IMR-90 (cell line): ENCODE results near the gene DESI2. TPM values are rescaled to one million over a fixed set of nuclear protein-coding genes. Genes with fewer than 3 reads are reported as not detected.

Source experiments
- ATAC-seq: fragments of 200-7000 bp; cut with Tn5 transposase; 2 replicates; pipeline ENCODE4 v1.9.1; 2020; ENCODE audit warnings: low read depth, mild to moderate bottlenecking, moderate library complexity
- BruUV-seq: library from RNA; stranded (reverse); fragments of 400-500 nt; replicated peaks from 2 replicates; lab custom pipeline; 2021; lab: Mats Ljungman, UMichigan
- CTCF ChIA-PET: fragments of 300-600 bp; formaldehyde crosslinking; extraction: SDS; loops from one replicate; lab custom pipeline; 2021; ENCODE audit warnings: antibody characterized with exemption; lab: Yijun Ruan, JAX
- POLR2A ChIA-PET: fragments of 300-600 bp; sonication (Branson Sonifier 250); formaldehyde crosslinking; loops from one replicate; lab custom pipeline; 2022; ENCODE audit warnings: antibody characterized with exemption; ENCODE audit not compliant: unreplicated experiment; lab: Charles Lee
- DNase-seq: peaks from one replicate; pipeline ENCODE4 v3.0.0; 2013
- H2AFZ ChIP-seq: replicated peaks from 2 replicates; pipeline ENCODE3; 2013; ENCODE audit warnings: low read length, mild to moderate bottlenecking; ENCODE audit not compliant: poor library complexity
- H2AK5ac ChIP-seq: 2 replicates; pipeline ENCODE4 v1.6.1; 2013; ENCODE audit warnings: low read depth, low read length, inconsistent platforms
- H2AK9ac ChIP-seq: replicated peaks from 2 replicates; pipeline ENCODE3; 2013; ENCODE audit warnings: mild to moderate bottlenecking, low read depth, low read length, moderate library complexity; ENCODE audit not compliant: poor library complexity
- H2BK120ac ChIP-seq: 2 replicates; pipeline ENCODE4 v1.6.1; 2013; ENCODE audit warnings: low read depth, low read length, inconsistent platforms
- H2BK15ac ChIP-seq: 3 replicates; pipeline ENCODE4 v1.6.1; 2013; ENCODE audit warnings: low read depth, low read length, inconsistent platforms
- H2BK20ac ChIP-seq: 2 replicates; pipeline ENCODE4 v1.6.1; 2013; ENCODE audit warnings: low read depth, mild to moderate bottlenecking, inconsistent platforms, low read length, moderate library complexity
- H2BK5ac ChIP-seq: 2 replicates; pipeline ENCODE4 v1.6.1; 2013; ENCODE audit warnings: mild to moderate bottlenecking, low read depth, low read length, inconsistent platforms; ENCODE audit not compliant: poor library complexity, severe bottlenecking
- H3K14ac ChIP-seq: replicated peaks from 2 replicates; pipeline ENCODE4 v1.6.1; 2013; ENCODE audit warnings: low read depth, low read length, inconsistent platforms
- H3K18ac ChIP-seq: 2 replicates; pipeline ENCODE4 v1.6.1; 2013; ENCODE audit warnings: low read depth, low read length, control low read depth
- H3K23ac ChIP-seq: 2 replicates; pipeline ENCODE4 v1.6.1; 2013; ENCODE audit warnings: low read depth, low read length, inconsistent platforms
- H3K27ac ChIP-seq: 2 replicates; pipeline ENCODE4 v1.5.1; 2013; ENCODE audit warnings: mild to moderate bottlenecking, control low read depth, low read length; ENCODE audit not compliant: insufficient read depth
- H3K27me3 ChIP-seq: 2 replicates; pipeline ENCODE4 v1.6.1; 2013; ENCODE audit warnings: low read length; ENCODE audit not compliant: control insufficient read depth, insufficient read depth
- H3K36me3 ChIP-seq: 2 replicates; pipeline ENCODE4 v1.6.1; 2013; ENCODE audit warnings: low read length, mixed read lengths; ENCODE audit not compliant: control insufficient read depth, insufficient read depth
- H3K4ac ChIP-seq: 2 replicates; pipeline ENCODE4 v1.6.1; 2013; ENCODE audit warnings: low read depth, low read length, inconsistent platforms
- H3K4me1 ChIP-seq: 2 replicates; pipeline ENCODE4 v1.6.1; 2013; ENCODE audit warnings: low read length, mixed read lengths; ENCODE audit not compliant: control insufficient read depth, insufficient read depth
- H3K4me2 ChIP-seq: 2 replicates; pipeline ENCODE4 v1.6.1; 2013; ENCODE audit warnings: low read depth, mild to moderate bottlenecking, control low read depth, low read length, moderate library complexity
- H3K4me3 ChIP-seq: 2 replicates; pipeline ENCODE4 v1.5.1; 2013; ENCODE audit warnings: low read depth, mild to moderate bottlenecking, control low read depth, low read length, moderate library complexity; ENCODE audit not compliant: insufficient read depth
- H3K56ac ChIP-seq: 2 replicates; pipeline ENCODE4 v1.6.1; 2013; ENCODE audit warnings: low read length, inconsistent platforms; ENCODE audit not compliant: insufficient read depth; ENCODE audit errors: extremely low read depth
- H3K79me1 ChIP-seq, 2 experiments: 2 replicates each; pipeline ENCODE4 v1.6.1; 2013; ENCODE audit warnings: low read length in 2 of 2, inconsistent platforms in 1 of 2, low read depth in 1 of 2
- H3K9ac ChIP-seq: 2 replicates; pipeline ENCODE4 v1.6.1; 2013; ENCODE audit warnings: low read depth, low read length, control low read depth
- H3K9me1 ChIP-seq: 2 replicates; pipeline ENCODE4 v1.6.1; 2013; ENCODE audit warnings: low read length, inconsistent platforms; ENCODE audit not compliant: insufficient read depth
- H3K9me3 ChIP-seq: 2 replicates; pipeline ENCODE4 v1.6.1; 2013; ENCODE audit warnings: low read length; ENCODE audit not compliant: control insufficient read depth, insufficient read depth
- H4K20me1 ChIP-seq: 2 replicates; pipeline ENCODE4 v1.6.1; 2013; ENCODE audit warnings: low read length, inconsistent platforms; ENCODE audit not compliant: insufficient read depth
- H4K5ac ChIP-seq: 2 replicates; pipeline ENCODE4 v1.6.1; 2013; ENCODE audit warnings: mild to moderate bottlenecking, low read depth, low read length, control low read depth
- H4K8ac ChIP-seq, 2 experiments: 2 replicates each; pipeline ENCODE4 v1.6.1; 2013; ENCODE audit warnings: low read depth in 2 of 2, low read length in 2 of 2, control low read depth in 1 of 2, inconsistent platforms in 1 of 2
- H4K91ac ChIP-seq: 2 replicates; pipeline ENCODE4 v1.6.1; 2013; ENCODE audit warnings: low read depth, low read length, inconsistent platforms; ENCODE audit not compliant: insufficient read depth
- BHLHE40 ChIP-seq: fragments of 150-350 bp; IDR thresholded peaks from 2 replicates; pipeline ENCODE4 v1.6.1; 2016; ENCODE audit warnings: mild to moderate bottlenecking, low read depth, low read length
- RCOR1 ChIP-seq: IDR thresholded peaks from 2 replicates; pipeline ENCODE4 v1.6.1; 2012; ENCODE audit warnings: mild to moderate bottlenecking, low read length, improper control_type of control experiment; ENCODE audit not compliant: insufficient replicate concordance
- WGBS, 2 experiments: methylation state at CpG; one replicate each; pipeline versions ENCODE4 v1.1.5 to v1.1.7; 2013; ENCODE audit warnings: missing lambda C conversion rate in 2 of 2; ENCODE audit not compliant: insufficient read length in 1 of 2; ENCODE audit errors: extremely low coverage in 2 of 2; 5-methylcytosine and 5-hydroxymethylcytosine counted together
- dilution Hi-C: fragments of 300-500 bp; cut with HindIII; formaldehyde crosslinking; loops from one replicate; pipeline ENCODE4 v1.14.3; 2018; ENCODE audit warnings: low sequenced_read_pairs; ENCODE audit not compliant: unreplicated experiment
- in situ Hi-C: fragments of 300-500 bp; cut with MboI; formaldehyde crosslinking; loops from 3 replicates; pipeline ENCODE4 v1.14.3; 2019; ENCODE audit warnings: low sequenced_read_pairs, inconsistent platforms, mixed read lengths
- intact Hi-C: fragments of 100-400 bp; cut with micrococcal nuclease; formaldehyde crosslinking; loops from 2 replicates; pipeline ENCODE4 v1.10.0; 2022
- polyA plus RNA-seq, 3 experiments: library from polyadenylated mRNA; depleted of rRNA; stranded (reverse); fragments of >200 nt; gene quantifications; 2 replicates each; pipeline ENCODE4 v1.2.3, GENCODE V29; 2012; ENCODE audit warnings: low replicate concordance in 1 of 3
- total RNA-seq: library from RNA; depleted of rRNA; stranded (reverse); fragments of >200 nt; gene quantifications from 2 replicates; pipeline ENCODE4 v1.2.3, GENCODE V29; 2012

DESI2 gene
- total and polyA plus RNA-seq, 2 of the 4 experiments (the other 2 are of a cell fraction) = 19.0 to 43.6 TPM

GRCh38 chr1:244751271-244751895, 98.5 kb downstream of the DESI2 start:
- POLR2A ChIA-PET = no interaction called here
- H4K5ac ChIP-seq = no peak overlapping the region
- H2BK5ac ChIP-seq = no peak overlapping the region
- no peak for TF ChIP-seq BHLHE40
- TF ChIP-seq RCOR1 = no peak
- H3K27me3 ChIP-seq = no peaks in the 10 kb centered on the region
- dilution Hi-C loops = no loop called here
- H2AK9ac ChIP-seq = no peak overlapping the region
- DNase-seq (no peak), ATAC-seq (no peak)
- H2BK20ac ChIP-seq = no peak overlapping the region
- no peaks in the 10 kb centered on the region; the same call in 1 of the 2 replicates for H3K9me1 ChIP-seq
- no peak overlapping the region for H2AFZ ChIP-seq
- H3K9me3 ChIP-seq = no peaks in the 10 kb centered on the region
- CTCF ChIA-PET = no interaction called here
- no peak overlapping the region for H3K14ac ChIP-seq
- no peak overlapping the region for H3K56ac ChIP-seq
- H3K23ac ChIP-seq = no peak overlapping the region
- H3K4ac ChIP-seq = no peak overlapping the region
- WGBS, 2 experiments = 96% methylated on average over 4 of the region's 13 CpGs; no CpG with 5 or more reads in 1 of the 2 experiments
- no peaks in the 10 kb centered on the region for H3K79me1 ChIP-seq
- no peak overlapping the region for H3K27ac ChIP-seq
- no peak overlapping the region for H3K18ac ChIP-seq
- no peak overlapping the region for H4K91ac ChIP-seq
- no peak overlapping the region for H3K4me2 ChIP-seq
- no peak overlapping the region for H4K8ac ChIP-seq
- intact Hi-C loops = no loop called here
- no peak overlapping the region for H3K9ac ChIP-seq
- H3K36me3 ChIP-seq = no peaks in the 10 kb centered on the region
- no peaks in the 10 kb centered on the region for H3K4me1 ChIP-seq
- no peak overlapping the region for H2AK5ac ChIP-seq
- no peak overlapping the region for H2BK15ac ChIP-seq
- H4K20me1 ChIP-seq = no peaks in the 10 kb centered on the region
- in situ Hi-C loops = no loop called here
- no peak overlapping the region for H2BK120ac ChIP-seq
- no peak overlapping the region for H3K4me3 ChIP-seq
- no TSS peak for BruUV-seq
